GM21390 (cell line): ENCODE measurements around the gene TNPO2.
"Not testable (repeated sequence)": the region's sequence is repeated elsewhere in the genome, so short reads cannot be mapped to it uniquely, and the experiment has no call there.

Experiments used
- ATAC-seq: cut with Tn5 transposase; IDR thresholded peaks from one replicate; pipeline ENCODE4 v1.9.1; 2021; ENCODE audit not compliant: unreplicated experiment

The TNPO2 gene

DNA sequence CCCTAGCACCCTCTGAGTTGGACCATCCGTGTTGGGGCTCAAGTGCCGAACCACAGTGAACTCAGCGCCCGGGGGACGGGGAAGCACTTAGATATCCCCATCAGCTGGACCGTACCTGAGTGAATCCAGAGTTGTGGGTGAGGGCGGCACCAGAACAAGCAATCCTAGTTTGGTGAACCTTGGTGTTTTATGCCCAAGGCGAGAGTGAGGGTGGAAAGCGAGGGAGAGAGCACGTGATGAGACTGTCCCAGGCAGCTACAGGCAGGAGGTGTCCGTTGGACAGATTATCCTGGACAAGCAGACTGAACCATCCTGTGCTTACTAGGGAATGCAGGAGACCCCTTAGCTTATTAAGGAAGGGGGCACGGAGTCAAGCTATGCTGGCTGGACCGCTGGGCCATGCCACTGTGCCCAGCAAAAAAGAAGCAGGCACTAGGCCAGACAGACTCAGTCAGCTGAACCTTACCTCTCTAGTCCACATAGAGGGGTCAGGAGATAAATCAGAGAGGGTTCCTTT lies 14.2 kb upstream of the TNPO2 start:
- ATAC-seq: no peak

DNA sequence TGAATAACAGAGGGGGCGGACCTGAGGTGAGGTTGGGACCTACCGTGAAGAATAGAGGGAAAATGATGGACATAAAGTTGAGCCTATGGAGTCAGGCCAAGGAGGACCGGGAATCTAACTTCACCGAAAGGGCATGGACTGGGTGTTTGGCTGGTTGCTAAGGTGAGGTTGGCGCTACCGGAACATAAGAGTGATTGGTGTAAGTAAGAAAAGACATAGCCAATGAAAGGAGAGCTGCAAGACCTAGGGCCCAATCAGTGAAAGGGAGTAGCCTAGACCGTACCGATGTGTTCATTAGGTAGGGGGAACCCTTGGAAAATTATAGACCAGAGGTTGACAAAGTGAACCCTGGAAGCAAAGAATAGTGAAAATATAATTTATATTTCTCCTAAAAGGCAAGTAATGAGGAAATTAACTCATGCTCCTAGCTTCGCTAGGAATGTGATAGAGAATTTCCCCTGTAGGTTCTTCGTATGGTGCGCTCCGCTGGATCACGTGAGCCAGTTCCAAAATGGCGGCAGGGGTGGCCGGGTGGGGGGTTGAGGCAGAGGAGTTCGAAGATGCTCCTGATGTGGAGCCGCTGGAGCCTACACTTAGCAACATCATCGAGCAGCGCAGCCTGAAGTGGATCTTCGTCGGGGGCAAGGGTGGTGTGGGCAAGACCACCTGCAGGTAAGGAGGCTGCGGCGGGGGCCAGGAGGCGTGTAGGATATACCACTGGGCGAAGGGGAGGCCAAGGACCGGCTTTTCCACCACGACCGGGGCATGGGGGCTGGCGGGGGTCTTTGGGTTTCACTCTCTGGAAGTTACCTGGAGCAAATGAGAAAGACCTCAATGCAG lies 13.5 kb upstream of the TNPO2 start, which contains the start of gene GET3:
TSS of gene GET3 (plus strand) at position 503 of the 840 bp plus-strand sequence. CDS start at position 512, 9 bp downstream.
- peak; percentile 74 for ATAC-seq

DNA sequence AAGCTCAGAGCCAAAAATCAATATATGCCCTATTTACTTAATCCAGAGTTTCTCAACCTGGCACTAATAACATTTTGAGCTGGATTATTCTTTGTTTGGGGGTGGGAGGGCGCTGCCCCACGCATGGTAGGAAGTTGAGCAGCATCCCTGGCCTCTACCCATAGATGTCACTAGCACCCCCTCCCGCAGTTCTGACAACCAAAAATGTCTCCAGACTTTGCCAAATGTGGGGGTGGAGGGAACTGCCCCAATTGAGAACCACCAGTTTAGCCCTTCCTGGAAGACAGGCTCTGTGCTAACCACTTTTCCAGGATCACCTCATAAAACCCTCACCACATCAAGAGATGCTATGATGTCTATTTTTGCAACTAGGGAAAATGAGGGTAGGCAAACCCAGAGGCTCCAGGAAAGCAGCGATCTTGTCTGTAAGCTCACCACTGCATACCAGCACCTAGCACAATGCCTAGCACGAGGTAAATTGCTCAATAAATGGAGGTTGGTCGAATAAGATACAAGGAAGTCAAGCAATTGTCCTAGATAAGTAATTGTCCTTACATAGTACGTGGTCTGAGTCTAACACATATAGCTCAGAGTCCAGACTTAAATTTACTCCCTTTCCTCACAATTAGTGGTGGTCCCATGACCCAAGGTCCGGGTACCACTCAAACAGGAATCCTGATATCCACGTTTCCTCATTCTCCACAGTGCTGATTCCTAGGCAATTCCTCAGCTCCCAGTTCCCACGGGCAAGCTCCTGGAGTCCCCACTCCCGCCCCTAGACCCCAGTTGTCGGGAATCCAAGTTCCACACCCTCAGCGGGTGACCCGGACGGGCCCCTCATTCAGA lies 9.9 kb upstream of the TNPO2 start:
- no peak for ATAC-seq

DNA sequence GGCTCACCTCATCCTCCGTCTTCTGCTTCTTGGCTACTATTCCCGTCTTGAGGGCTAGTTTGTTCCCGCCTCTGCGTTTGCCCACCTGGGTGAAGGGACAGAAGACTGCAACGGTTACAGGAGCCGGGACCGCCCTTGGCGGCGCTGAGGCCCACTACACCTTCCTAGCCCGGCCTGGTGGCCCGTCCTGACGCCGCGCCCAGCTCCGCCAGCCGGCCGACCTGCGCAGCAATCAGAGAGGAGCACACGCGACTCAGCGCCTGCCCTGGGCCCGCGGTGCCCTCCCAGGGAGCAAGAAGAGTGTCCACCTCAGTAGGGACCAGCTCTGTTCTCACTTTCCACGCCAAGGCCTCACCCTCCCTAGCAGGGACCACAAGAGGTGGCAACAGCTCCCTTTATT lies 7.6 kb upstream of the TNPO2 start:
- no peak for ATAC-seq

DNA sequence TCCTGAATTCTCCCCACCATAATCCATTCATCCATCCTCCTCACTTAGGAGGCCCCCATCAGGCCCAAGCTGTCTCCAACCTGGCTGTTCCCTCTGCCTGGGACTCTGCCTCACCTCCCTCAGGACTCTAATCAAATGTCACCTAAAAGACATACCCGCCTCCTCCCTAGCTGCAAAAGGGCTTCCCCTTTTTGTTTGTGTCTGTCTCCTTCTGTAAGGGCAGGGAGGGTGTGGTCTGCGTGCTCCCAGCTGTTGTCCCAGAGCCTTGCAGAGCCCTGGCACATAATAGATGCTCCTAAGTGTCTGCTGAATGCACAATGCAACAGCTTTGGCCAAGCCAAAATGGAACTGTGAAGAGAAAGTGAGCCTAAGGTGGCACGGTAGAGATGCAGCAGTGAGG lies 6.3 kb upstream of the TNPO2 start:
- no peak for ATAC-seq

DNA sequence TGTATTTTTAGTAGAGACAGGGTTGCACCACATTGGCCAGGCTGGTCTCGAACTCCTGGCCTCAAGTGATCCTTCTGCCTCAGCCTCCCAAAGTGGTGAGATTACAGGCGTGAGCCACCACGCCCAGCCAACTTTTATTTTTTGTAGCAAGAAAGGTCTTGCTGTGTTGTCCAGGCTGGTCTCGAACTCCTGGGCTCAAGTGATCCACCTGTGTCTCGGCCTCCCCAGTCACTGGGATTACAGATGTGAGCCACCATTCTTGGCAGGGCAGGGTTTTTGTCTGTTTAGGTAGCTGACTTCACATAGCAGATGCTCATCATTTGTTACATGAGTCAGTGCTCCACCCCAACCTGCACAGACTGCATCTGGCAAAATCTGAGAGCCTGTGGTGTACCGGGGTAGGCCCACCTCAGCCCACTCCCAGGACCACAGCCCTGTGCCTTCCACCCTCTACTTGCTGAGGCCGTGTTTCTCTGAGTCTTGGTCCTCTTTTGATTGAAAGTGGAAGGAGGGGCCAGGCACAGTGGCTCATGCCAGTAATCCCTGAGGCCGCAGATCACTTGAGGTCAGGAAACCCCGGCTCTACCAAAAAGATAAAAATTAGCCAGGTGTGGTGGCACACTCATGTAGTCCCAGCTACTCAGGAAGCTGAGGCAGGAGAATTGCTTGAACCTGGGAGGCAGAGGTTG lies 4.2 kb upstream of the TNPO2 start:
- no peak for ATAC-seq

DNA sequence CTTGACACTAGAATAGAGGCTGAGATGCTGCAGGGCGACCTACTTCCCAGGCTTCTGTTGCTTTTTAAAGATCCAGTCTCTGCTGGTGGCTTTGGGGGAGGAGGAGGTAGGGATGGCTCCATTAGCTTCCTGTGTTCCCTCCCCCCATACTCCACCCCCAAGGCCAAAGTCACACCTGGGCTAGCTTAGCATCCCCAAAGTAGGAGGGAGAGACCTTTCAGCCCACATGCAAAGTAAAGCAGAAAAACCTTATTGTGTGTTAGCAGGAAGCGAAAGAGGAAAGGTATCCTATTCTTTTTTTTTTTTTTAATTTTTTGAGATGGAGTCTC lies 3.2 kb upstream of the TNPO2 start:
- ATAC-seq: no peak

DNA sequence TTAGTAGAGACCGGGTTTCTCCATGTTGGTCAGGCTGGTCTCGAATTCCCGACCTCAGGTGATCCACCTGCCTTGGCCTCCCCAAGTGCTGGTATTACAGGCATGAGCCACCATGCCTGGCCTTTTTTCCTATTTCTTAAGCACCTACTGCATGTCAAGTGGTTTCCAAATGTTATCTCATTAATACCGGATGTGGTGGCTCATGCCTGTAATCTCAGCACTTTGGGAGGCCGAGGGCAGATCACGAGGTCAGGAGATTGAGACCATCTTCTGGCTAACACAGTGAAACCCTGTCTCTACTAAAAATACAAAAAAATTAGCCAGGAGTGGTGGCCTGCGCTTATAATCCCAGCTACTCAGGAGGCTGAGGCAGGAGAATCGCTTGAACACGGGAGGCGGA lies 1.9 kb upstream of the TNPO2 start:
- not testable (repeated sequence) for ATAC-seq

DNA sequence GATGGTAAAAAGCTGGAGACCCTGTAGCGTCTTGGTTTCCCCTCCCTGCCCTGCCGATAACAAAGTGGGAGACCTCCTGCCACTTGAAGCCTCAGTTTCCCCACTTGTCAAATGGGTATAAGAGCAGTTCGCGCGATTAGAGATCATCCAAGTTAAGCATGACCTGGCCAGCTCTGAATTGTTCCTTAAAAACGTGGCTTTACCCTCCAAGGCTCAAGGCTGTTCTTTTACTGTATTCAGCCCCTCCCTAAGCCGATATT lies 421 bp downstream of the TNPO2 start:
- ATAC-seq: no peak

DNA sequence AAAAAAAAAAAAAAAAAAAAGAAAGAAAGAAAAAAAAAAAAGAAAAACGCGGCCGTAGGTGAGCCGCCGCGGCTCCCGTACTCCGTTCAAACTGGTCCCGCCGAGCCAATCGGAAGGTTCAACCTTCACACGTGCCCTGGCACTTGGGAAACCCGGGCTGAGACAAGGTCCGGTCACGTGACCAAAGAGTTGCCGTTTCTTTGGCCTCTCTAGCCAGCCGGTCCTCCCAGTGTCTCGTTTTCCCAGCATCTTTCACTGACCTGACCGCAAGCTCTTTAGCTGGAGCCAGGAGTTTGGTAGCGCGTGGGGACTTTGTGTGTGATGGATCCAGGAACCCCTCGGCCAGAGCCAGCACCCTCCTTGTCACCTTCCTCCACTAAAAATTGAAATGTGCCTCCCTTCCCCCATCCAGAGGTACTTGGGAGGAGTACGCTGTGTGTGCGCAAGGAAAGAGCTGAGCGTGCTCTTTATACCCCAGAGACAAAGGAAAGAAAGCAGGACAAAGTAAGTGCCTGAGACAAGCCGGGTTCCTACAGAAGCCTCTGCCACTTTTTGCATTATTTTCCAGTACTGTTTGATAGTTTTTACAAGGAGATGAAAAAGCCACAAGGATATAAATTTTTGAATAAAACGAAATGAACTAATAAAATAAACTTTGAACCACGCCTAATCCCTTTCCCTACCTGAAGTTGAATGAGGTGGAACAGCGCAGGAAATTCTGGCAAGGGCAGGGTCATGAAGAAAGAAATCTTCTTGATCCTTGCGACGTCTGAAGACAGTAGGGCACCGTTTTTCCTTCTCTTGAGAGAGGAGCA lies 959 bp downstream of the TNPO2 start:
- peak; percentile 70 for ATAC-seq

DNA sequence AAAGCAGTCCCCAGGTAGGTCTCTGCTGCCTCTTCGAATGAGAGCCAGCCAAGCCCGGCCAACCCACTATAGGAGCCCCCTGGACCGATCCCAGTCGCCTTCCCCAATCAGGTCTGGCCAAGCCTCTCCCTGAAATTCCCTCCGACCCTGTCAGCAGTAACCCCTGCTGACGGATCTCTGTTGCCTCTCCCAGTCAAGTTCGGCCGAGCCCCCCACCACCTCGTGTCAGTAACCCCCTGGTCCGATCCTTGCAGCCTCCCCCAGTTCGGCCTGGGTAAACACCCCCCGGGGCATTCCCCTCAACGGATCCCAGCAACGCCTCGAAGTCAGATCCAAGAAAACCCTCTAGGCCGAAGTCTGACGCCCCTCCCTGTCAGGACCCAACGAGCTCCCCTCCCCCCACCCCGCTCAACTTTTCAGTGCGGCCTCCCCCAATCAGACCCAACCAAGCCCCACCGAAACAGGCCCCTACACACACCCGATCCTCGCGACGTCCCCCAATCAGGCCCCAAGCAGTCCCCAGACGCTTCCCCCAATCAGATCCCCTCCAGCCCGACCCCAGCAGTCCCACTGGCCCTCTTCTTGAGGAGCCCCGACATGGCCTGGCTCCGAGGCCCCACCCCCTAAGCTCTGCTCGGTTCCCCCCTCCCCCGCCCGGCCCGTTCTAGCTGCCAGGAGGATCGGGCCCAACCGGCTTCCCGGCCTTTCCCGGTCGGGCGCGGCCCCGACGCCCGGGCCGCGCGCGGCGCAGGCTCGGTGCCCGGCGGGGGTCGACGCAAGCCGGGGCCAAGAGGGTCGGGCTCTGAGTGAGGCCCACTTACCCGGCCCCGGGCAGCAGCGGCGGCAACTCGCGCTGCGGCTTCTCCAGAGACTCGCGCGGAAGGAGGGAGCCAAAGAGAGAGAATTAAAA lies 1.8 kb downstream of the TNPO2 start:
- no peak for ATAC-seq

DNA sequence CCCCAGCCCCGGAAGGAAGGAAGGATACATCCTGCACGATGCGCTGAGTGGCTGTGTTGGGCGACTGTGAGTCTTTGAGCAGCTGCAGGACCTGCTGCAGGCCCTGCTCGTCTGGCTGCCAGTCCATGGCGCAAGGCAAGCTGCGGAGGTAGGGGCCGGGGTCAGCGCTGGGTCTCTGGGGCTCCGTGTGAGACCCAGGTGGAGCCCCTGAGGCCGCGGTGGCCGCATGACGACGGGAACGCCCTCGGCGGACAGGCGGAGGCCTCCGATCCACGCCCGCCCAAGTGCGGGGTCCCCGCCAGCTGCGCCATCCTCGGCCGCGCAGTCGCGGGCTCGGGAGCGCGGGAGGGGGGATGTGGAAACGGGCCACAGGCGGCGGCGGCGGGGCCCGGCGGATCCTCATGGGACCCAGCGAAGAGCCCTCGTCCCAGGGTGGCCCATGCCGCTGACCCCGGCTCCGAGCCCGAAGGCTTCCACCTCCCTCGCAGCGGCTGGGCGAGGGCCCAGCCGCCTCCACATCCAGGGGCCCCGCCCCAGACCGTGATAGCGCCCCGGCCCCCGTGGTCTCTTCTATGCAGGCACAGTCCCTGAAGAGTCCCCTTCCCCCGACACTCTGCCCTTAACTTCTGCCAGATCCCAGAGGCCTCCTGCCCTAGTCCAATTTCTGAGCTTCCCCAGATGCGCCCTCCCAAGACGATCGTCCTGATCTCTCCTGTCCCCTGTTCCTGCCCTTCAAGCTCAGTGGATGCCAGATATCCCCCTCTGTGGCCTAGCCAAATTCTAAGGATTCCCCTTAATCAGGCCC lies 2.7 kb downstream of the TNPO2 start:
- no peak for ATAC-seq

DNA sequence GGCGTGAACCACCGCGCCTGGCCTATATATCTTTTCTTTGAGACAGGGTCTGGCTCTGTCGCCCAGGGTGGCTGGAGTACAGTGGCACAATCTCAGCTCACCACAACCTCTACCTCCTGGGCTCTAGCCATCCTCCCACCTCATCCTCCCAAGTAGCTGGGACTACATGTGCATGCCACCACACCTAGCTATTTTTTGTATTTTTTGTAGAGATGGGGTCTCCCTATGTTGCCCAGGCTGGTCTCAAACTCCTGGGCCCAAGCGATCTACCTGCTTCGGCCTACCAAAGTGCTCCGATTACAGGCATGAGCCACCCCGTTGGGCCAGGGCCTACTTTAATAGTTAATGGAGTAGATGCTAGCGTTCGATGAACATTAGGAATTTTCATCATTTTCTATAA lies 3.4 kb downstream of the TNPO2 start:
- ATAC-seq: no peak

DNA sequence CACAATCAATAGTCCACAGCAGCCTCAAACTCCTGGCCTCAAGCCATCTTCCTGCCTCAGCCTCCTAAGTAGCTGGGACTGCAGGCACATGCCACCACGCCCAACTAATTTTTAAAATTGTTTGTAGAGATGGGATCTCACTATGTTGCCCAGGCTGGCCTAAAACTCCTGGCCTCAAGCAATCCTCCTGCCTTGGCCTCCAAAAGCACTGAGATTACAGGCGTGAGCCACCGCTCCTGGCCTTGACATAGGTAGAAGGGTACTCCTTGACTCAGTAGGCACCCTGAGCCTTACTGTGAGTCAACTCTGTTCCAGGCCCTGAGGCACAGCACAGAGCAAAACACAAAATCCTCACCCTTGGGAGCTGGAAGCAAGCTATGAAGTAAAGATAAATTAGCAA lies 7.8 kb downstream of the TNPO2 start:
- ATAC-seq: no peak

DNA sequence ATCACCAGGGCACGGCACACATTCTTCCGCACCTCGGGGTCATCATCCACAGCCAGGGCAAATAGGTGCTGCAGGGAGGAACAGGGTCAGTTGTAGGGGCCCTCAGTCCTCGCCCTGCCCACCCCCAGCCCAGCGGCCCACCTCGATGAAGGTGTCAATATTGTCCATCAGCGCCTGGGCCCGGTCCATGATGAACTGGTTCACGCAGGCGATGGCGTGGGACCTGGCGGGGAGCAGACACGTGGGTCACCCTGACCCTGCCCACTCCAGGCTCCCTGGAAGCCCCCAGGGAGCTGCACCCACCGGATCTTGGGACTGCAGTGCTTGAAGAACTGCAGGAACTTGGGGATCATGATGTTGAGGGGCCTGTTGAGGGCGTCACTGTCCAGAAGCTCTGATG lies 8.6 kb downstream of the TNPO2 start:
- ATAC-seq: no peak

DNA sequence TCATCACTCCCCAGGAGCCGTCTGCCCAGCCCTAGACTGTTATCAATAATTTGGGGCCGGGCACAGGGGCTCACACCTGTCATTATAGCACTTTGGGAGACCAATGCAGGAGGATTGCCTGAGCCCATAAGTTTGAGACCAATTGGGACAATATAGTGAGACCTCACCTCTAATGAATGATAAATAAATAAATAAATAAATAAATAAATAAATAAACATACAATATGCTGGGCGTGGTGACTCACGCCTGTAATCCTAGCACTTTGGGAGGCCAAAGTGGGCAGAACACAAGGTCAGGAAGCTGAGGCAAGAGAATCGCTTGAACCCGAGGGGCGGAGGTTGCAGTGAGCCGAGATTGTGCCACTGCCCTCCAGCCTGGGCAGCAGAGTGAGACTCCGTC lies 10.4 kb downstream of the TNPO2 start:
- not testable (repeated sequence) for ATAC-seq

DNA sequence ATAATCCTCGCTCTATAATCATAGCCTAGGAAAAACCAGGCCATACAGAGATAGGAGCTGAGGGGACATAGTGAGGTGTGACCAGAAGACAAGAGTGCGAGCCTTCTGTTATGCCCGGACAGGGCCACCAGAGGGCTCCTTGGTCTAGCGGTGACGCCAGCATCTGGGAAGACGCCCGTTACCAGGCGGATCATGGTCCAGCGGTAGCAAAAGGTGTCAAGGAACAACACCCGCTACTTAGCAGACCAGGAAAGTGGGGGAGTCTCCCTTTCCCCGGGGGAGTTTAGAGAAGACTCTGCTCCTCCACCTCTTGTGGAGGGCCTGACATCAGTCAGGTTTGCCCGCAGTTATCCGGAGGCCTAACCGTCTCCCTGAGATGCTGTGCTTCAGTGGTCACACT lies 11.7 kb downstream of the TNPO2 start:
- not testable (repeated sequence) for ATAC-seq

DNA sequence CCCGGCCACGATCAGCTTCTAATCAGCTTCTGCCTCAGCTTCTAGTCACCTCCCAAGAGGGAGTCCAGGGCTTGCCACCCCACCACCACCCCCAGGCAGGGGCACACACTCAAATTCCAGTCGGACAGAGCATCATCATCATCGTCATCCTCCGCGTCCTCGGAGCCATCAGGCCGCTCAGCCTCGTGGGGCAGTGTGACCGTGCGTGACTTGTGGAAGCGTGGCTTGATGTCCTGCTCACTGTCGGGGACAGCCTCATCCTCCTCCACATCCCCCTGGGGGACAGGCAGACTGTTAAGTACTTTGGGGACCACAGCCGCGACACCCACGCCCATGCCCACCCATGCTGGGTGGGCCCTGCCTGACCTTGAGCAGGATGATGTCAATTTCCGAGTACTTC lies 12.5 kb downstream of the TNPO2 start:
- ATAC-seq: no peak

DNA sequence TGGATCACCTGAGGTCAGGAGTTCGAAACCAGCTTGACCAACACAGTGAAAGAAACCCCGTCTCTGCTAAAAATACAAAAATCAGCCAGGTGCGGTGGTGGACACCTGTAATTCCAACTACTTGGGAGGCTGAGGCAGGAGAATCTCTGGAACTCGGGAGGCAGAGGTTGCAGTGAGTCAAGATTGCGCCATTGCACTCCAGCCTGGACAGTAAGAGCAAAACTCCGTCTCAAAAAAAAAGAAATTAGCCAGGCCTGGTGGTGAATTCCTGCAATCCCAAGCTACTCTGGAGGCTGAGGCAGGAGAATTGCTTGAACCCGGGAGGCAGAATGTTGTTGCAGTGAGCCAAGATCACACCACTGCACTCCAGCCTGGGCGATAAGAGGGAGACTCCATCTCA lies 15.1 kb downstream of the TNPO2 start:
- ATAC-seq: no peak
